ENCODE results near the gene STAT2. TPM values are rescaled to one million over a fixed set of nuclear protein-coding genes. Genes with fewer than 3 reads are reported as not detected.

STAT2 gene
- total and polyA plus RNA-seq, 9 of the 15 experiments (the other 6 are each of a cell fraction or from before 2014, with no cell fraction given) = 15.5 to 46.9 (median 40.1) TPM

DNA sequence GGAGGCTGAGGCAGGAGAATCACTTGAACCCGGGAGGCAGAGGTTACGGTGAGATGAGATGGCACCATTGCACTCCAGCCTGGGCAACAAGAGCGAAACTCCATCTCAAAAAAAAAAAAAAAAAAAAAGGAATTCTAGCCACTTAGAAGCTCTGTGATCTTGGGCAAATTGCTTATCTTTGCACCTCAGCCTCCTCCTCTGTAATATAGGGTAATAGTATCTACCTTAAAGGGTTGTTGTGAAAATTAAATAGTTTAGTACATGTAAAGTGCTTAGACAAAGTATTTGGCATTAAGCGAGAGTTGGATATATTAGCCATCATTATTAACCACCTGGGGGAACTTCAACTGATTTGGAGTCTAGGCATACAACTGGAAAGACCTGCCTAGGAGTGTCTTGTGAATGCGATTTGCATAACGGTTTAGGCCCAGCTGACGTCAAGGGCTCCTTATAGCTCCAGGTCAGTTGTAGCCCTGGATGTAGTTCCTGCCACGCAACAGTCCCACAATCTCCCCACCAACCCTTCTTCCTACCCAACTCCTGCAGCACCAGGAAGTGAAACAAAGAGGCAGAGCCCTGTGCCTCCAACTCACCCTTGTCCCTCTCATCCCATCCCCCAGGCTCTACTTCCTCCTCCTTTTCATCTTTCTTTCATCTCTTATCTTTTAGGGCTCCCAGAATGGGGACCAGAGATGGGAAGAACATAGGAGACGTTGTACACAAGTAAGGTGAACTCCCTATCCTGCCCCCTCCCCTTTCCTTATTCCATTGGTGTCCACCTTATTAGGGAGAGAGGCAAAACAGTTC, 23.3 kb downstream of the STAT2 start (continued):
- peak; percentile 9; the same call in 1 of the 2 replicates for TF ChIP-seq CC2D1A (IDR thresholded peaks at IDR 0.05)
- no peak for TF ChIP-seq ZNF695 (CRISPR knock-in tag; IDR thresholded peaks at IDR 0.05)
- TF ChIP-seq ZC3H11A (IDR thresholded peaks at IDR 0.05; ENCODE audit: low read depth, low read length) = no peak
- TF ChIP-seq, protein P1, sequence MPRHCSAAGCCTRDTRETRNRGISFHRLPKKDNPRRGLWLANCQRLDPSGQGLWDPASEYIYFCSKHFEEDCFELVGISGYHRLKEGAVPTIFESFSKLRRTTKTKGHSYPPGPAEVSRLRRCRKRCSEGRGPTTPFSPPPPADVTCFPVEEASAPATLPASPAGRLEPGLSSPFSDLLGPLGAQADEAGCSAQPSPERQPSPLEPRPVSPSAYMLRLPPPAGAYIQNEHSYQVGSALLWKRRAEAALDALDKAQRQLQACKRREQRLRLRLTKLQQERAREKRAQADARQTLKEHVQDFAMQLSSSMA (CRISPR knock-in tag; IDR thresholded peaks at IDR 0.05) = no peak
- TF ChIP-seq PTRF (tag; IDR thresholded peaks at IDR 0.05) = no peak
- no peak for TF ChIP-seq FUS (optimal IDR thresholded peaks at IDR 0.05; ENCODE audit: low read depth, low read length)
- TF ChIP-seq ASH1L (IDR thresholded peaks at IDR 0.05; ENCODE audit: borderline replicate concordance, low read depth, partially characterized antibody) = peak; percentile 60
- TF ChIP-seq BHLHE40 (IDR thresholded peaks at IDR 0.05; ENCODE audit: low read length) = peak; percentile 51; the same call in 1 of the 2 replicates
- no peak for TF ChIP-seq HSF4 (CRISPR knock-in tag; IDR thresholded peaks at IDR 0.05; ENCODE audit: borderline replicate concordance)
- TF ChIP-seq FOXP1 (CRISPR knock-in tag; IDR thresholded peaks at IDR 0.05) = no peak
- no peak for TF ChIP-seq THRA (IDR thresholded peaks at IDR 0.05)
- TF ChIP-seq TFE3 (CRISPR knock-in tag; IDR thresholded peaks at IDR 0.05) = no peak
- TF ChIP-seq YY1 (IDR thresholded peaks at IDR 0.05; ENCODE audit: borderline replicate concordance in 1 of 3, control insufficient read depth in 1 of 3, extremely low read depth in 1 of 3, insufficient read depth in 3 of 3, insufficient read length in 1 of 3, insufficient replicate concordance in 2 of 3, low read depth in 1 of 3, low read length in 2 of 3) = peak in 1 of 3 experiments; percentile 20
- TF ChIP-seq ZNF785 (CRISPR knock-in tag; IDR thresholded peaks at IDR 0.05) = no peak
- TF ChIP-seq, protein P2, sequence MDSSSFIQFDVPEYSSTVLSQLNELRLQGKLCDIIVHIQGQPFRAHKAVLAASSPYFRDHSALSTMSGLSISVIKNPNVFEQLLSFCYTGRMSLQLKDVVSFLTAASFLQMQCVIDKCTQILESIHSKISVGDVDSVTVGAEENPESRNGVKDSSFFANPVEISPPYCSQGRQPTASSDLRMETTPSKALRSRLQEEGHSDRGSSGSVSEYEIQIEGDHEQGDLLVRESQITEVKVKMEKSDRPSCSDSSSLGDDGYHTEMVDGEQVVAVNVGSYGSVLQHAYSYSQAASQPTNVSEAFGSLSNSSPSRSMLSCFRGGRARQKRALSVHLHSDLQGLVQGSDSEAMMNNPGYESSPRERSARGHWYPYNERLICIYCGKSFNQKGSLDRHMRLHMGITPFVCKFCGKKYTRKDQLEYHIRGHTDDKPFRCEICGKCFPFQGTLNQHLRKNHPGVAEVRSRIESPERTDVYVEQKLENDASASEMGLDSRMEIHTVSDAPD (CRISPR knock-in tag; IDR thresholded peaks at IDR 0.05) = no peak
- TF ChIP-seq E2F3 (CRISPR knock-in tag; IDR thresholded peaks at IDR 0.05) = no peak; the same call in 1 of the 2 replicates
- peak; percentile 97 for TF ChIP-seq NFRKB (IDR thresholded peaks at IDR 0.05; ENCODE audit: low read depth)
- TF ChIP-seq TAF7 (tag; IDR thresholded peaks at IDR 0.05) = no peak

All from K562 (cell line).